H1 (cell line): ENCODE measurements around the gene NCF4. TPM values are rescaled to one million over a fixed set of nuclear protein-coding genes. Genes with fewer than 3 reads are reported as not detected.

Experiments used
- CTCF ChIA-PET: fragments of 300-600 bp; sonication (Branson Sonifier 250); formaldehyde crosslinking; loops from one replicate; lab custom pipeline; 2021; ENCODE audit not compliant: partially characterized antibody; lab: Charles Lee
- POLR2A ChIA-PET: fragments of 300-600 bp; sonication (Branson Sonifier 250); formaldehyde crosslinking; loops from one replicate; lab custom pipeline; 2021; ENCODE audit warnings: inconsistent platforms; ENCODE audit not compliant: partially characterized antibody; lab: Charles Lee
- DNase-seq, 2 experiments: peaks; one replicate each; pipeline versions ENCODE4 v3.0.0 to v3.0.0-alpha.2; 2010 to 2022; ENCODE audit warnings: low spot score in 2 of 2, low read depth in 1 of 2, mixed read lengths in 1 of 2
- FAIRE-seq: peaks from 2 replicates; lab custom pipeline; 2011; peaks lifted over from hg19 to GRCh38; lab: Jason Lieb, UNC
- H2AFZ ChIP-seq: 2 replicates; pipeline ENCODE4 v1.8.1; 2012; ENCODE audit warnings: low read length, inconsistent platforms
- H2AK5ac ChIP-seq: 2 replicates; pipeline ENCODE4 v1.6.1; 2013; ENCODE audit warnings: low read depth, low read length
- H2BK120ac ChIP-seq: replicated peaks from 2 replicates; pipeline ENCODE3; 2013; ENCODE audit warnings: low read depth, low read length, inconsistent platforms
- H2BK12ac ChIP-seq: 2 replicates; pipeline ENCODE4 v1.6.1; 2013; ENCODE audit warnings: low read depth, low read length
- H2BK15ac ChIP-seq: 2 replicates; pipeline ENCODE4 v1.6.1; 2013; ENCODE audit warnings: low read length
- H2BK20ac ChIP-seq: 2 replicates; pipeline ENCODE4 v1.6.1; 2013; ENCODE audit warnings: low read length
- H2BK5ac ChIP-seq: 2 replicates; pipeline ENCODE4 v1.6.1; 2013; ENCODE audit warnings: low read depth, low read length
- H3K14ac ChIP-seq: 2 replicates; pipeline ENCODE4 v1.6.1; 2013; ENCODE audit warnings: inconsistent platforms; ENCODE audit not compliant: insufficient read length
- H3K18ac ChIP-seq: 2 replicates; pipeline ENCODE4 v1.6.1; 2013; ENCODE audit warnings: low read length; ENCODE audit errors: extremely low read depth
- H3K23ac ChIP-seq: 2 replicates; pipeline ENCODE4 v1.6.1; 2013; ENCODE audit warnings: inconsistent platforms; ENCODE audit not compliant: insufficient read length
- H3K23me2 ChIP-seq: 2 replicates; pipeline ENCODE4 v1.6.1; 2013; ENCODE audit warnings: low read depth, low read length
- H3K27ac ChIP-seq: 2 replicates; pipeline ENCODE4 v1.6.1; 2011; ENCODE audit warnings: low read depth, low read length, inconsistent platforms
- H3K27me3 ChIP-seq, 4 experiments: replicated peaks in 1 of 4; 1 replicate in 1 of 4; 2 replicates in 3 of 4; pipeline versions ENCODE4 v1.6.1 to v1.8.1; 2011 to 2013; ENCODE audit warnings: low read length in 3 of 4, mild to moderate bottlenecking in 3 of 4, inconsistent platforms in 2 of 4, mixed read lengths in 2 of 4, moderate library complexity in 1 of 4; ENCODE audit not compliant: control insufficient read depth in 3 of 4, insufficient read depth in 3 of 4; ENCODE audit errors: extremely low read depth in 1 of 4
- H3K36me3 ChIP-seq, 4 experiments: 2 replicates each; pipeline versions ENCODE4 v1.6.1 to v1.8.1; 2011 to 2013; ENCODE audit warnings: mild to moderate bottlenecking in 4 of 4, low read length in 3 of 4, moderate library complexity in 2 of 4, control low read depth in 1 of 4, inconsistent platforms in 1 of 4; ENCODE audit not compliant: insufficient read depth in 4 of 4, control insufficient read depth in 2 of 4
- H3K4ac ChIP-seq: replicated peaks from 2 replicates; pipeline ENCODE3; 2013; ENCODE audit warnings: low read length, low read depth, mixed read lengths, inconsistent platforms; ENCODE audit not compliant: insufficient read length
- H3K4me1 ChIP-seq, 4 experiments: replicated peaks in 1 of 4; 1 replicate in 1 of 4; 2 replicates in 3 of 4; pipeline versions ENCODE4 v1.6.1 to v1.8.1; 2011 to 2013; ENCODE audit warnings: low read length in 3 of 4, inconsistent platforms in 2 of 4, mixed read lengths in 1 of 4; ENCODE audit not compliant: insufficient read depth in 4 of 4, control insufficient read depth in 3 of 4
- H3K4me2 ChIP-seq, 2 experiments: 2 replicates each; pipeline versions ENCODE4 v1.6.1 to v1.8.1; 2011 to 2013; ENCODE audit warnings: low read depth in 2 of 2, low read length in 2 of 2, control low read depth in 1 of 2, inconsistent platforms in 1 of 2, mild to moderate bottlenecking in 1 of 2; ENCODE audit not compliant: insufficient read depth in 1 of 2
- H3K4me3 ChIP-seq, 4 experiments: fragments of 200-600, 300-600 bp in 1 of 4; sonication (generic), shearing (Covaris generic), sonication (Bioruptor Twin) in 1 of 4; 2 replicates each; pipeline versions ENCODE4 v1.5.1 to v1.8.1; 2011 to 2016; ENCODE audit warnings: low read length in 4 of 4, low read depth in 3 of 4, control low read depth in 2 of 4, inconsistent platforms in 2 of 4, mild to moderate bottlenecking in 2 of 4, mixed read lengths in 1 of 4, moderate library complexity in 1 of 4; ENCODE audit not compliant: insufficient read depth in 2 of 4; ENCODE audit errors: extremely low read depth in 1 of 4
- H3K56ac ChIP-seq: replicated peaks from 2 replicates; pipeline ENCODE3; 2013; ENCODE audit warnings: low read depth, mild to moderate bottlenecking, mixed read lengths, low read length, inconsistent platforms; ENCODE audit not compliant: insufficient read length
- H3K79me1 ChIP-seq: 2 replicates; pipeline ENCODE4 v1.6.1; 2013; ENCODE audit warnings: low read depth, low read length, control low read depth
- H3K79me2 ChIP-seq, 2 experiments: 2 replicates each; pipeline versions ENCODE4 v1.6.1 to v1.8.1; 2012 to 2013; ENCODE audit warnings: low read length in 2 of 2, mild to moderate bottlenecking in 2 of 2, inconsistent platforms in 1 of 2; ENCODE audit not compliant: insufficient read depth in 2 of 2, control insufficient read depth in 1 of 2
- H3K9ac ChIP-seq, 4 experiments: replicated peaks in 1 of 4; 1 replicate in 1 of 4; 2 replicates in 3 of 4; pipeline versions ENCODE4 v1.6.1 to v1.8.1; 2011 to 2013; ENCODE audit warnings: low read depth in 3 of 4, low read length in 3 of 4, control low read depth in 2 of 4, mild to moderate bottlenecking in 2 of 4, moderate library complexity in 2 of 4, inconsistent platforms in 1 of 4; ENCODE audit errors: extremely low read depth in 1 of 4
- H3K9me3 ChIP-seq, 2 experiments: 2 replicates each; pipeline versions ENCODE4 v1.6.1 to v1.8.1; 2012 to 2013; ENCODE audit warnings: mild to moderate bottlenecking in 2 of 2, moderate library complexity in 2 of 2, control low read depth in 1 of 2, inconsistent platforms in 1 of 2, low read depth in 1 of 2, low read length in 1 of 2, mixed read lengths in 1 of 2; ENCODE audit not compliant: insufficient read depth in 2 of 2
- H4K20me1 ChIP-seq, 2 experiments: replicated peaks in 1 of 2; 2 replicates each; pipeline versions ENCODE3 to v1.8.1; 2011 to 2013; ENCODE audit warnings: inconsistent platforms in 2 of 2, low read length in 2 of 2, mild to moderate bottlenecking in 1 of 2; ENCODE audit not compliant: insufficient read depth in 2 of 2, control insufficient read depth in 1 of 2
- H4K5ac ChIP-seq: 2 replicates; pipeline ENCODE4 v1.6.1; 2013; ENCODE audit warnings: low read length, low read depth, mixed read lengths, inconsistent platforms; ENCODE audit not compliant: insufficient read length
- H4K8ac ChIP-seq: 2 replicates; pipeline ENCODE4 v1.8.0; 2013; ENCODE audit warnings: mild to moderate bottlenecking, moderate library complexity, low read length, inconsistent platforms; ENCODE audit not compliant: insufficient read depth; ENCODE audit errors: extremely low read depth
- H4K91ac ChIP-seq: replicated peaks from 2 replicates; pipeline ENCODE3; 2013; ENCODE audit warnings: low read length, mixed read lengths, inconsistent platforms; ENCODE audit not compliant: insufficient read length
- CEBPB ChIP-seq: IDR thresholded peaks from 2 replicates; pipeline ENCODE4 v1.6.1; 2012; ENCODE audit warnings: low read depth, low read length
- RAD21 ChIP-seq, 2 experiments: IDR thresholded peaks in 1 of 2; conservative IDR thresholded peaks in 1 of 2; 2 replicates each; pipeline ENCODE4 v1.6.1; 2011; ENCODE audit warnings: low read depth in 2 of 2, low read length in 2 of 2, improper control_type of control experiment in 1 of 2, inconsistent platforms in 1 of 2, mild to moderate bottlenecking in 1 of 2, moderate library complexity in 1 of 2
- TCF12 ChIP-seq: IDR thresholded peaks from 2 replicates; pipeline ENCODE4 v1.6.1; 2011; ENCODE audit warnings: low read depth, mild to moderate bottlenecking, low read length
- TEAD4 ChIP-seq: IDR thresholded peaks from 2 replicates; pipeline ENCODE4 v1.6.1; 2012; ENCODE audit warnings: low read depth, low read length, inconsistent platforms, mixed read lengths
- WGBS, 2 experiments: shearing (Covaris generic) in 1 of 2; methylation state at CpG; one replicate each; pipeline versions ENCODE4 v1.1.6 to v1.1.7; 2013 to 2015; ENCODE audit warnings: low lambda C conversion rate in 2 of 2, mixed read lengths in 2 of 2, inconsistent platforms in 1 of 2, low coverage in 1 of 2, missing lambda C conversion rate in 1 of 2; ENCODE audit not compliant: insufficient replicate concordance in 2 of 2, insufficient coverage in 1 of 2, insufficient read length in 1 of 2; ENCODE audit errors: extremely low coverage in 1 of 2, missing lambda C conversion rate in 1 of 2; 5-methylcytosine and 5-hydroxymethylcytosine counted together
- polyA plus RNA-seq, 7 experiments: library from polyadenylated mRNA; depleted of rRNA in 3 of 7; stranded (reverse) in 5 of 7; unstranded in 2 of 7; fragments of >200 nt in 5 of 7; fragments of 200-250 nt in 2 of 7; gene quantifications; 1 replicate in 5 of 7; 2 replicates in 1 of 7; 4 replicates in 1 of 7; pipeline versions ENCODE4 v1.2.1 to v1.2.3, GENCODE V29; 2011 to 2013; ENCODE audit warnings: missing spikeins in 2 of 7, mixed read lengths in 2 of 7
- total RNA-seq: library from RNA; stranded (reverse); fragmentation: NEBNext Ultra II Directional; extraction: Animal tissue kit (Norgen Biotek cat#: 25700); gene quantifications from 2 replicates; pipeline ENCODE4 v1.2.1, GENCODE V29; 2021
- TF ChIP-seq, protein P1 (sequence below): IDR thresholded peaks from 2 replicates; pipeline ENCODE4 v1.6.1; 2012; ENCODE audit warnings: inconsistent platforms
- TF ChIP-seq, protein P2 (sequence below), 3 experiments: IDR thresholded peaks; 1 replicate in 2 of 3; 2 replicates in 1 of 3; pipeline versions ENCODE4 v1.5.1 to v1.6.1; 2011; ENCODE audit warnings: low read length in 3 of 3, mild to moderate bottlenecking in 3 of 3, inconsistent platforms in 2 of 3, low read depth in 1 of 3, moderate library complexity in 1 of 3; ENCODE audit not compliant: insufficient read depth in 1 of 3; ENCODE audit errors: control extremely low read depth in 1 of 3

Gene NCF4
- total and polyA plus RNA-seq, 2 of the 8 experiments (the other 6 are each of a cell fraction or from before 2014, with no cell fraction given), result 0.20 TPM; not detected in 1

DNA sequence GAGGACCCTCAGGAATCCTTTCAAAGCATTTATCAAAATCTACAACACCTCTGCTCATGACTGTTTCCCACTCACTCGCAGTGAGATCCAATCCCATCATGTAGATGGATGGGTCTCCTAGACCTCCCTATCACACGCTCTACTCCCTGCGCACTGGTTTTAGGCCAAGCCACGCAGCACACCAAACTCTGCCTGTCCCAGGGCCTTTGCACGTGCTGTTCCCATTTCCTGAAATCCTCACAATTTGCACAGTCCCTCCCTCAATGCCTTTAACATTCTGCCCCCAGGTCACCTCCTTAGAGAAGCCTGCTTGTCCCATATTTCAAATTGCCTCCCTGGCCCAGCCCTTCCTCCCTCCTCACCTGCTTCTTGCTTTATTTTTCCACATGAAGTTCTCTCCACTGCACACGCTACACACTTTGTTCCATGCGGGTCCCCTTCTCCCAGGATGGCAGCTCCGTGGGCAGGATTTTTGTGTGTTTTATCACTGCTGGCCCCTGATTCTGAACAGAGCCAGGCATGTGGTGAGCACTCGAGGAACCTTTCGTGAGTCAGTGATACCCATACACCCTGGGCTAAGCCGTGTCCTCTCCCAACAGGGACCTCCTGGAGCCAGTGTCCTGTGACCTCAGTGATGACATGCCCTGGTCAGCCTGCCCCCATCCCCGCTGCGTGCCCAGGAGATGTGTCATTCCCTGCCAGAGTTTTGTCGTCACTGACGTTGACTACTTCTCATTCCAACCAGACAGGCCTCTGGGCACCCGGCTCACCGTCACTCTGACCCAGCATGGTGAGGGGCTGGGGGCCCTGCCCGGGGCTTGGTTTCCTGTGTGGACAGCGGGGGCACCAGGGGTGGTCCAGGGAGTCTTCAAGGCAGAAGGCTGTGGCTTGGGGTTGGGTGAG is 64.8 kb downstream of the NCF4 start:
- no peak for DNase-seq
- no peak overlapping the region for H3K56ac ChIP-seq
- FAIRE-seq, result no peak

More for the DNA sequence above, 64.8 kb downstream of the NCF4 start:
- no peak overlapping the region for H2BK120ac ChIP-seq
- no peaks in the 10 kb centered on the region; a peak in 1 of 4 replicates for H3K9me3 ChIP-seq
- ChIA-PET CTCF (interaction anchor here (1.0 kb wide), 1 partner anchor 68 kb away, joined by 3 read pairs; no protein-coding TSS in a partner anchor), POLR2A (interaction anchor here (1.5 kb wide), 1 partner anchor 52 kb away, joined by 3 read pairs; no protein-coding TSS in a partner anchor)
- H3K23ac ChIP-seq, result no peak overlapping the region
- no peak overlapping the region for H2BK12ac ChIP-seq
- peaks cover 0 to 2% (median 0%) of the 10 kb centered on the region in 4 experiments; a peak in 1 of 7 replicates for H3K27me3 ChIP-seq
- no peak overlapping the region for H3K27ac ChIP-seq
- peaks cover 5% of the 10 kb centered on the region for H3K23me2 ChIP-seq
- H3K36me3 ChIP-seq, result no peaks in the 10 kb centered on the region
- no peak overlapping the region for H3K4ac ChIP-seq
- no peaks in the 10 kb centered on the region for H3K79me2 ChIP-seq
- H3K9ac ChIP-seq, result no peak overlapping the region
- no peaks in the 10 kb centered on the region for H3K79me1 ChIP-seq
- no peak overlapping the region for H2BK5ac ChIP-seq
- no peak overlapping the region for H4K5ac ChIP-seq
- no peak overlapping the region for H2AFZ ChIP-seq
- H2BK15ac ChIP-seq, result 0 out of 2 replicates have a peak overlapping the region, but pooled peaks have one; percentile 72
- WGBS, 2 experiments, result 87% methylated on average over 18 of the region's 19 CpGs; no CpG with 5 or more reads in 1 of the 2 experiments
- no peak for TF ChIP-seq RAD21 (IDR thresholded peaks at IDR 0.05 in 1 of 2, conservative IDR thresholded peaks at IDR 0.05 in 1 of 2; ENCODE audit: low read depth in 2 of 2, low read length in 2 of 2)
- no peak for TF ChIP-seq TEAD4
- TF ChIP-seq, protein P1, sequence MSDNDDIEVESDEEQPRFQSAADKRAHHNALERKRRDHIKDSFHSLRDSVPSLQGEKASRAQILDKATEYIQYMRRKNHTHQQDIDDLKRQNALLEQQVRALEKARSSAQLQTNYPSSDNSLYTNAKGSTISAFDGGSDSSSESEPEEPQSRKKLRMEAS, result no peak
- TF ChIP-seq, protein P2, sequence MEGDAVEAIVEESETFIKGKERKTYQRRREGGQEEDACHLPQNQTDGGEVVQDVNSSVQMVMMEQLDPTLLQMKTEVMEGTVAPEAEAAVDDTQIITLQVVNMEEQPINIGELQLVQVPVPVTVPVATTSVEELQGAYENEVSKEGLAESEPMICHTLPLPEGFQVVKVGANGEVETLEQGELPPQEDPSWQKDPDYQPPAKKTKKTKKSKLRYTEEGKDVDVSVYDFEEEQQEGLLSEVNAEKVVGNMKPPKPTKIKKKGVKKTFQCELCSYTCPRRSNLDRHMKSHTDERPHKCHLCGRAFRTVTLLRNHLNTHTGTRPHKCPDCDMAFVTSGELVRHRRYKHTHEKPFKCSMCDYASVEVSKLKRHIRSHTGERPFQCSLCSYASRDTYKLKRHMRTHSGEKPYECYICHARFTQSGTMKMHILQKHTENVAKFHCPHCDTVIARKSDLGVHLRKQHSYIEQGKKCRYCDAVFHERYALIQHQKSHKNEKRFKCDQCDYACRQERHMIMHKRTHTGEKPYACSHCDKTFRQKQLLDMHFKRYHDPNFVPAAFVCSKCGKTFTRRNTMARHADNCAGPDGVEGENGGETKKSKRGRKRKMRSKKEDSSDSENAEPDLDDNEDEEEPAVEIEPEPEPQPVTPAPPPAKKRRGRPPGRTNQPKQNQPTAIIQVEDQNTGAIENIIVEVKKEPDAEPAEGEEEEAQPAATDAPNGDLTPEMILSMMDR (IDR thresholded peaks at IDR 0.05; ENCODE audit: control extremely low read depth in 1 of 3, insufficient read depth in 1 of 3, low read depth in 1 of 3, low read length in 3 of 3), result no peak
- TF ChIP-seq CEBPB, result no peak
- TF ChIP-seq TCF12, result no peak
- TF ChIP-seq, all 59 proteins: peak for 0
- H2BK20ac ChIP-seq, result no peak overlapping the region
- H4K20me1 ChIP-seq, result peaks cover 0 to 5% of the 10 kb centered on the region in 2 experiments
- H3K4me2 ChIP-seq, result no peak overlapping the region
- no peak overlapping the region for H2AK5ac ChIP-seq
- H3K18ac ChIP-seq, result no peak overlapping the region
- H4K8ac ChIP-seq, result no peak overlapping the region
- H3K14ac ChIP-seq, result no peak overlapping the region
- H4K91ac ChIP-seq, result no peak overlapping the region
- H3K4me1 ChIP-seq, result peaks cover 0 to 9% (median 3%) of the 10 kb centered on the region in 4 experiments; a peak in 4 of 7 replicates
- H3K4me3 ChIP-seq, result no peak overlapping the region
